ENCODE results near the gene CCL24.
"Not testable (repeated sequence)": the region's sequence is repeated elsewhere in the genome, so short reads cannot be mapped to it uniquely, and the experiment has no call there.

CCL24 gene

DNA sequence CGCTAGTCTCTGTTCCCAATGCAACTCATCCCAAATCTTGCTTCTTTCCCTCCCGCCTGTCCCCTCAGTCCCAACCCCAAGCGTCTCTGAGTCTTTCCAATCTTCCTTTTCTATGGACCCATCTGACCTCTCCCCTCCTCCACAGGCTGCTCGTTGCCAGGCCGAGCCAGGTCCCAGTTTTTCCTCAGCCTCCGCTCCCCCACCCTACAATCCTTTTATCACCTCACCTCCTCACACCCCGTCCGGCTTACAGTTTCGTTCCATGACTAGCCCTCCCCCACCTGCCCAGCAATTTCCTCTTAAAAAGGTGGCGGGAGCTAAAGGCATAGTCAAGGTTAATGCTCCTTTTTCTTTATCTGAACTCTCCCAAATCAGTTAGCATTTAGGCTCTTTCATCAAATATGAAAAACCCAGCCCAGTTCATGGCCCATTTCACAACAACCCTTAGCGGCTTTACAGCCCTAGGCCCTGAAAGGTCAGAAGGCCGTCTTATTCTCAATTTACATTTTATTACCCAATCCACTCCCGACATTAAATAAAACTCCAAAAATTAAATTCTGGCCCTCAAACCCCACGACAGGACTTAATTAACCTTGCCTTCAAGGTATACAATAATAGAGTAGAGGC, 32.8 kb downstream of the CCL24 start:
- DNase-seq (ENCODE audit: low spot score), result not testable (repeated sequence)

- not testable (repeated sequence) for DNase-seq (ENCODE audit: low spot score)
Measured at GRCh38 chr7:75779516-75779915, 34.1 kb downstream of the CCL24 start.

DNA sequence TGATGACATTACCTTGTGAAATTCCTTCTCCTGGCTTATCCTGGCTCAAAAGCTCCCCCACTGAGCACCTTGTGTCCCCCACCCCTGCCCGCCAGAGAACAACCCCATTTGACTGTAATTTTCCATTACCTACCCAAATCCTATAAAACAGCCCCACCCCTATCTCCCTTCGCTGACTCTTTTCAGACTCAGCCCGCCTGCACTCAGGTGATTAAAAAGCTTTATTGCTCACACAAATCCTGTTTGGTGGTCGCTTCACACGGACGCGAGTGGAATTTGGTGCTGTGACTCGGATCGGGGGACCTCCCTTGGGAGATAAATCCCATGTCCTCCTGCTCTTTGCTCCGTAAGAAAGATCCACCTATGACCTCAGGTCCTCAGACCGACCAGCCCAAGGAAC, 34.6 kb downstream of the CCL24 start:
- not testable (repeated sequence) for DNase-seq (ENCODE audit: low spot score)

DNA sequence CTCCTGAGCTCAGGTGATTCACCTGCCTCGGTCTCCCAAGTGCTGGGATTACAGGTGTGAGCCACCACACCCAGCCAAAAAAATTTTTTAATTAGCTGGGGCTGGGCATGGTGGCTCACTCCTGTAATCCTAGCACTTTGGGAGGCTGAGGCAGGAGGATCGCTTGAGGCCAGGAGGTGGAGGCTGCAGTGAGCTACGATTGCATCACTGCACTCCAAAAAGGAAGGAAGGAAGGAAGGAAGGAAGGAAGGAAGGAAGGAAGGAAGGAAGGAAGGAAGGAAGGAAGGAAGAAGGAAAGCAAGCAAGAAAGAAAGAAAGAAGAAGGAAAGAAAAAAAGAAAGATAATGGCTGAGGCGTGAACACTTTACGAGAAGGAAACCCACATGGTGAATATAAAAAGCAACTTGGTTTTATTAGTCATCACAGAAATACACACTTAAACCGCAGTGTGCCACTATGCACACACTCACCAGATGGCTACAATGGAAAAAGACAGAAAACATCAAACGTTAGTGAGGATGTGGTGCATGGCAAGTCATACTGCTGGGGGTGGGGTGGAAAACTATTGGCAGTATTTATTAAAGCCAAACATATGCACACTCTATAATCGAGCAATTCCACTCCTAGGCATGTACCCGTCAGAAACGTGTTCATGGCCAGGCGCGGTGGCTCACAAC, 37.2 kb downstream of the CCL24 start:
- DNase-seq (ENCODE audit: low spot score), result peak; percentile 69

GRCh38 chr7:75773958-75774357, 39.6 kb downstream of the CCL24 start:
- not testable (repeated sequence) for DNase-seq (ENCODE audit: low spot score)

DNA sequence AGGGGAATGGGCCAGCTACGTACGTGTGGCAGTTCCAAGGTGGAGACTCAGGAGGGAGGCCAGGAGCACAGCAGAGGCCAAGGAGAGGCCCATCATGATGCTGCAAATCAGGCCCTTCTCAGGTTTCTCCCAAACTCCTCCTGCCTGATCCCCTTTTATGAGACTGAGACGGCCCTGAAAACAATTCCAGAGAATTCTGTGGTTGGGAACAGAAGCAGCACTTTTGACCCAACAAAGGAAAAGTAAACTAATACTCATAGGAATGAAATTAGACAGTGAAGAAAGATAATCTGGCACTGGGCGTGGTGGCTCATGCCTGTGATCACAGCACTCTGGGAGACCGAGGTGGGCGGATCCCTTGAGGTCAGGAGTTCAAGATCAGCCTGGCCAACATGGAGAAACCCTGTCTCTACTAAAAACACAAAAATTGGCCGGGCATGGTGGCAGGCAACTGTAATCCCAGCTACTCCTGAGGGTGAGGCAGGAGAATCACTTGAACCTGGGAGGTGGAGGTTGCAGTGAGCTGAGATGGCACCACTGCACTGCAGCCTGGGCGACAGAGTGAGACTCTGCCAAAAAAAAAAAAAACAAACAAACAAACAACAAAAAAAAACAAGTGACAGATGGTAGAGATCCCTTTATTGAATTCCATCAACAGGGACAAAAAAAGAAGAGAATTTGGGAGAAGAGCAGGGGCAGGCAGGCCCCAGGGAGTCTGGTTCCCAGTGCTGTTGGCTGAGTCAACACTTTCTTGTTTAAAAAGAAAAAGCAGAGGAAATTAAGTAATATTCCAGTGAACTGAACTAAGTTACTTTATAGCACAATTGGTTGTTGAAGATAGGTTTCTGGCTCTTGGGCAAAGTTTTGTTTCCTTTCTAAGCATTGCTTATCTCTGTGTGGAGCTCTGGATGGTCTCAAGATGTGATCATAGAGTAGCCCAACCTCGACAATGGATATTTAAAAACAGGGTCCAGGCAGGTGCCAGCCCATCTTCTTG, 41.2 kb downstream of the CCL24 start, which contains the start of gene CCL26:
TSS of gene CCL26 (minus strand) at position 131 of the 997 bp plus-strand sequence. CDS start at position 96, 35 bp downstream.
- no peak for DNase-seq (ENCODE audit: low spot score)

DNA sequence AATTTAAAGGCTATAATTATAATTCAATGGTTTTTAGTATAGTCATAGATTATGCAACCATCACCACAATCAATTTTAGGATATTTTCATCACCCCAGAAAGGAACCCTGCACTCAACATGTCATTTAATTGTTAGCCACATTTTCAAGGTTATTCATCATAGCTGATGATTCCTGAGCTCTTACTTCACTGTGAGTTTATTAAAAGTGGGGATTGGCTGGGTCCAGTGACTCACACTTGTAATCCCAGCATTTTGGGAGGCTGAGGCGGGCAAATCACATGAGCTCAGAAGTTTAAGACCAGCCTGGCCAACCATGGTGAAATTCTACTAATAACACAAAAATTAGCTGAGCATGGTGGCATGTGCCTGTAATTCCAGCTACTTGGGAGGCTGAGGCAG, 42.4 kb downstream of the CCL24 start:
- DNase-seq (ENCODE audit: low spot score), result no peak

DNA sequence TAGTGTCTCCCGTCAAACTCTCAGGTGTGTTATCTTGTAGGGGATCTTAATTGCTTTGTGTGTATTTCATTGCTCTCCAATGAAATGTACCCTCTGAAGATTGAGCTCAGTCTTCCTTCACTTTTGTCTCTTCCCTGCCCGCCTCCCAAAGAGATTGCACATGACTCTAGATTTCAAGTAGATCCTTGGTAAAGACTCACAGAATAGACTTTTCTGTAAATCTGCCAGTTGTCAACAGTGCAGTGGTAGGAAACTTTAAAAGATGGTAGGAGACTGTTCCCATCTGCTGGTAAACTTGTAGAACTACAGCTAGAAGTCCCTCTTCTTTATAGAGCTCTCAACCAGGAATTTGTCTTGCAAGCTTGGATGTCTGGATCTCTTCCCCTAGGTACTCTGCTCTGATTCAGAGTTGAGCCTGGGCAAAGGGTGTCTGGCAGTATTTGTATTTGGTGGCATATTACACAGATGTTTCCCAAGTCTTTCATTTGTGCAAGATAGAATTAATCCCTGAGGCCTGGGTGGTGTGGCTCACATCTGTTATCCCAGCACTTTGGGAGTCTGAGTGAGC, 51.2 kb downstream of the CCL24 start:
- peak; percentile 48 for DNase-seq (ENCODE audit: low spot score)

- not testable (repeated sequence) for DNase-seq (ENCODE audit: low spot score)
Measured at GRCh38 chr7:75761801-75762200, 51.8 kb downstream of the CCL24 start.

Measured in CD4-positive, alpha-beta T cell treated with Interleukin-2 at 100 ng/mL for 4 hours (primary cell).